SK-N-DZ (cell line): Measurements from ENCODE around the gene ASAH2B.

Experiments used
- DNase-seq: peaks from one replicate; pipeline ENCODE4 v3.0.0-alpha.2; 2015; ENCODE audit warnings: low spot score

The ASAH2B gene

DNA sequence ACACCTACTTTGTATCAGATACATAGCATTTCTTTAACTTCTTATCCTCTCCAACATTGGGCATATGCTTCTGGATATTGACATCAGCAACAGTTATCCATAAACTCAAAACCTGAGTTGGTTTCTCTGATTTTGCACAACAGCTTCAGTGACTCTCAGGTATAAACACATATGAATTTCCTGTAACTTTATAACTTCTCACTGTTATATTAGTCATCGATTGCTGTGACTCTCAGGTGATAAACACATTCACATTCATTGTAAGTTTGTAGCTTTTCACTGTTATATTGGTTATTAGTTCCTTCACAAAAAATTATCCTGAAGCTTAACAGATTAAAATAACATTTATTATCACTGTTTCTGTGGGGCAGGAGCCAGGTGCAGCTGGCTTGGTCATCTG lies 57.0 kb downstream of the ASAH2B start:
- DNase-seq = no peak

DNA sequence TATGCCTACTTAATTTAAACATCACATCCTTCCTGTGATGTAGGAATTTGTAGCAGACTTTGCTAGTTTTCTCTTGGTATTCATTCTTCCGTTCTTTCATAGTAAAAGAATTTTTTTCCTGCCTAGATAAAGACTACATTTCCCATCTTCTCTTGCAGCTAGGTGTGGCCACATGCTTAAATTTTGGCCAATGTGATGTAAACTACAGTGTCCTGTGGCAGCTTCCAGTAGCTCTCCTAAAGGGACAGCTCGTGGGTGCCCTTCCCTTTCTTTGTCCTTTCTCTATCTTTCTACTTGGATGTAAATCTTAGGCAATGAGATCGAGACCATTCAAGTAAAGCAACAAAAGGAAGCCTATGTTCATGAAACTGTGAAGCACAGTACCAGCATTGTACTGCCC lies 58.6 kb downstream of the ASAH2B start:
- no peak for DNase-seq

- no peak for DNase-seq
Observed at GRCh38 chr10:50799595-50799994, 59.9 kb downstream of the ASAH2B start.

GRCh38 chr10:50805981-50806622 lies 66.4 kb downstream of the ASAH2B start:
- DNase-seq = no peak

GRCh38 chr10:50807851-50808776 lies 68.4 kb downstream of the ASAH2B start:
- no peak for DNase-seq
